GM12878 (cell line): ENCODE data around the gene BBS10. TPM values are rescaled to one million over a fixed set of nuclear protein-coding genes. Genes with fewer than 3 reads are reported as not detected.

Experiments used
- ATAC-seq: fragments of 200-7000 bp; cut with Tn5 transposase; 3 replicates; pipeline ENCODE4 v1.9.1; 2020; ENCODE audit warnings: mild to moderate bottlenecking, moderate library complexity
- BruUV-seq: library from RNA; stranded (reverse); fragments of 400-500 nt; replicated peaks from 2 replicates; lab custom pipeline; 2021; lab: Mats Ljungman, UMichigan
- CTCF ChIA-PET: fragments of 300-600 bp; sonication (Branson Sonifier 250); formaldehyde crosslinking; extraction: SDS; loops from one replicate; lab custom pipeline; 2021; ENCODE audit warnings: inconsistent platforms; lab: Yijun Ruan, JAX
- POLR2A ChIA-PET: fragments of 350-600 bp; formaldehyde crosslinking; extraction: SDS; loops from one replicate; lab custom pipeline; 2021; ENCODE audit warnings: inconsistent platforms; lab: Charles Lee
- RAD21 ChIA-PET: fragments of 300-600 bp; sonication (Branson Sonifier 250); formaldehyde crosslinking; loops from one replicate; lab custom pipeline; 2023; ENCODE audit warnings: antibody characterized with exemption; ENCODE audit not compliant: unreplicated experiment; lab: Charles Lee
- SMC1A ChIA-PET: fragments of 300-600 bp; sonication (Branson Sonifier 250); formaldehyde crosslinking; loops from one replicate; lab custom pipeline; 2023; ENCODE audit not compliant: unreplicated experiment, uncharacterized antibody; lab: Charles Lee
- DNase-seq: peaks from one replicate; pipeline ENCODE4 v3.0.0-alpha.2; 2011; ENCODE audit warnings: low read depth, low spot score
- FAIRE-seq: peaks from 3 replicates; lab custom pipeline; 2011; peaks lifted over from hg19 to GRCh38; lab: Jason Lieb, UNC
- H2AFZ ChIP-seq: 2 replicates; pipeline ENCODE4 v1.6.0; 2011; ENCODE audit warnings: low read depth, low read length, control low read depth; ENCODE audit not compliant: control insufficient read depth
- H3K27ac ChIP-seq: 2 replicates; pipeline ENCODE4 v1.5.1; 2011; ENCODE audit warnings: control low read depth; ENCODE audit not compliant: control insufficient read depth, insufficient read depth
- H3K27me3 ChIP-seq, 2 experiments: replicated peaks in 1 of 2; 2 replicates each; pipeline versions ENCODE4 v1.6.0 to v1.6.1; 2011; ENCODE audit warnings: low read length in 1 of 2; ENCODE audit not compliant: control insufficient read depth in 2 of 2, insufficient read depth in 2 of 2
- H3K36me3 ChIP-seq, 2 experiments: 2 replicates each; pipeline ENCODE4 v1.5.1; 2011; ENCODE audit warnings: low read length in 1 of 2; ENCODE audit not compliant: control insufficient read depth in 2 of 2, insufficient read depth in 2 of 2
- H3K4me1 ChIP-seq: 2 replicates; pipeline ENCODE4 v1.6.1; 2011; ENCODE audit warnings: mild to moderate bottlenecking, low read length, moderate library complexity, mixed read lengths; ENCODE audit not compliant: control insufficient read depth, insufficient read depth
- H3K4me2 ChIP-seq: 2 replicates; pipeline ENCODE4 v1.6.0; 2011; ENCODE audit warnings: control low read depth; ENCODE audit not compliant: control insufficient read depth, insufficient read depth
- H3K4me3 ChIP-seq: fragments of 200-600 bp; sonication (generic); 2 replicates; pipeline ENCODE4 v1.5.1; 2016
- H3K79me2 ChIP-seq: 2 replicates; pipeline ENCODE4 v1.6.0; 2011; ENCODE audit warnings: low read length; ENCODE audit not compliant: control insufficient read depth, insufficient read depth
- H3K9ac ChIP-seq: 2 replicates; pipeline ENCODE4 v1.8.0; 2011; ENCODE audit warnings: low read length, control low read depth, mixed read lengths; ENCODE audit not compliant: control insufficient read depth, insufficient read depth
- H3K9me3 ChIP-seq: replicated peaks from 3 replicates; pipeline ENCODE4 v1.5.1; 2011; ENCODE audit warnings: mild to moderate bottlenecking, low read length; ENCODE audit not compliant: control insufficient read depth, insufficient read depth
- H4K20me1 ChIP-seq: 2 replicates; pipeline ENCODE4 v1.6.0; 2011; ENCODE audit not compliant: control insufficient read depth, insufficient read depth
- E2F8 ChIP-seq: fragments of 450-650 bp; IDR thresholded peaks from 2 replicates; pipeline ENCODE4 v1.6.1; 2018; ENCODE audit warnings: mild to moderate bottlenecking, low read depth, moderate library complexity; ENCODE audit not compliant: partially characterized antibody
- EP300 ChIP-seq, 2 experiments: fragments of 150-350 bp in 1 of 2; IDR thresholded peaks; 2 replicates each; pipeline ENCODE4 v1.6.1; 2011 to 2012; ENCODE audit warnings: low read depth in 2 of 2, low read length in 2 of 2, borderline replicate concordance in 1 of 2, improper control_type of control experiment in 1 of 2, inconsistent platforms in 1 of 2; ENCODE audit not compliant: control insufficient read depth in 1 of 2
- IKZF2 ChIP-seq, 2 experiments: fragments of 450-650 bp; IDR thresholded peaks; 2 replicates each; pipeline ENCODE4 v1.6.1; 2017; ENCODE audit warnings: mild to moderate bottlenecking in 2 of 2, moderate library complexity in 2 of 2
- NR2C2 ChIP-seq: IDR thresholded peaks from 2 replicates; pipeline ENCODE4 v1.6.1; 2011; ENCODE audit warnings: borderline replicate concordance, low read depth; ENCODE audit not compliant: control insufficient read depth, insufficient read length
- POLR2AphosphoS2 ChIP-seq: IDR thresholded peaks from 2 replicates; pipeline ENCODE4 v1.6.1; 2011; ENCODE audit warnings: low read depth, mild to moderate bottlenecking, low read length, improper control_type of control experiment, moderate library complexity
- RB1 ChIP-seq: fragments of 450-650 bp; formaldehyde crosslinking; IDR thresholded peaks from 2 replicates; pipeline ENCODE4 v1.6.1; 2017; ENCODE audit warnings: mild to moderate bottlenecking, borderline replicate concordance
- RCOR1 ChIP-seq: conservative IDR thresholded peaks from 2 replicates; pipeline ENCODE4 v1.6.1; 2012; ENCODE audit warnings: low read depth, low read length, improper control_type of control experiment
- SMAD1 ChIP-seq: fragments of 450-650 bp; IDR thresholded peaks from 2 replicates; pipeline ENCODE4 v1.6.1; 2018; ENCODE audit warnings: mild to moderate bottlenecking, low read depth; ENCODE audit not compliant: partially characterized antibody
- SMARCA5 ChIP-seq: fragments of 450-650 bp; IDR thresholded peaks from 2 replicates; pipeline ENCODE4 v1.6.1; 2017; ENCODE audit warnings: mild to moderate bottlenecking
- SUPT20H ChIP-seq: IDR thresholded peaks from 2 replicates; pipeline ENCODE4 v1.6.1; 2011; ENCODE audit warnings: low read depth, mild to moderate bottlenecking, low read length, moderate library complexity, borderline replicate concordance; ENCODE audit not compliant: control insufficient read depth
- ZNF217 ChIP-seq: fragments of 450-650 bp; IDR thresholded peaks from 2 replicates; pipeline ENCODE4 v1.6.1; 2017; ENCODE audit warnings: antibody characterized with exemption, mild to moderate bottlenecking
- ZZZ3 ChIP-seq: IDR thresholded peaks from 2 replicates; pipeline ENCODE4 v1.6.1; 2011; ENCODE audit warnings: low read depth; ENCODE audit not compliant: control insufficient read depth, insufficient read length
- WGBS: methylation state at CpG from one replicate; pipeline ENCODE4 v1.1.6; 2016; ENCODE audit warnings: low lambda C conversion rate; ENCODE audit not compliant: insufficient replicate concordance, insufficient coverage; ENCODE audit errors: missing lambda C conversion rate; 5-methylcytosine and 5-hydroxymethylcytosine counted together
- in situ Hi-C: fragments of 300-500 bp; cut with MboI; formaldehyde crosslinking; loops from 9 replicates; pipeline ENCODE4 v1.14.3; 2018; ENCODE audit warnings: mixed read lengths
- intact Hi-C: fragments of 100-400 bp; cut with micrococcal nuclease; formaldehyde crosslinking; loops from one replicate; pipeline ENCODE4 v1.14.2; 2022; ENCODE audit not compliant: unreplicated experiment
- polyA plus RNA-seq, 11 experiments: library from polyadenylated mRNA; depleted of rRNA in 4 of 11; unstranded in 6 of 11; stranded (reverse) in 5 of 11; fragments of >200 nt; fragmentation: Nextera tagmentation in 4 of 11; fragmentation: Illumina TruSeq in 1 of 11; extraction: Ambion mirVana in 4 of 11; extraction: Trizol in 1 of 11; gene quantifications; 1 replicate in 1 of 11; 2 replicates in 10 of 11; pipeline versions ENCODE4 v1.2.1 to v1.2.3, GENCODE V29; 2011 to 2016; ENCODE audit warnings: inconsistent platforms in 2 of 11, missing spikeins in 2 of 11, low read depth in 1 of 11
- total RNA-seq, 4 experiments: library from RNA; depleted of rRNA in 3 of 4; stranded (reverse); fragments of >200 nt in 3 of 4; fragmentation: Illumina TruSeq in 1 of 4; extraction: Trizol in 1 of 4; gene quantifications; 2 replicates each; pipeline versions ENCODE4 v1.2.1 to v1.2.3, GENCODE V29; 2013 to 2021
- TF ChIP-seq, protein P1 (sequence below): fragments of 450-650 bp; IDR thresholded peaks from 2 replicates; pipeline ENCODE4 v1.6.1; 2017; ENCODE audit warnings: mild to moderate bottlenecking, low read depth, inconsistent platforms; ENCODE audit not compliant: poor library complexity, severe bottlenecking

BBS10 gene
- total and polyA plus RNA-seq, 10 of the 15 experiments (the other 5 are each of a cell fraction or from before 2014, with no cell fraction given), result 1.2 to 9.8 (median 5.9) TPM

DNA sequence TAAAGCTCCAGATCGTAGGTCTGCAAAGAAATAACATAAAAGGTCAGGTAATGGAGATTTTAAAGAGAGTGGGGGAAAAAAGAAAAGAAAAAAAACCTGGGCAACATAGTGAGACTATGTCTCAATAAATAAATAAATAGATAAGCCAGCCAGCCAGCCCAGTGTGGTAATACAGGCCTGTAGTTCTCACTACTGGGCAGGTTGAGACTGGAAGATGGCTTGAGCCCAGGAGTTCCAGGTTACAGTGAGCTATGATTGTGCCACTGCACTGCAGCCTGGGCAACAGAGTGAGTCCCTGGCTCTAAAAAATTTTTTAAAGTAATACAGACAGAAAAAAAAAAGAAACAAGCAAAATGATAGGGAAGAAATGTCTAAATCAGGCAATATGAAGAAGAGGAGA is 43.2 kb upstream of the BBS10 start:
- POLR2A ChIA-PET, result no interaction called here
- no peak for DNase-seq
- Histone ChIP-seq H3K4me2 (no peak overlapping the region), H3K27me3 (no peaks in the 10 kb centered on the region), H3K4me3 (no peak overlapping the region), H3K79me2 (no peaks in the 10 kb centered on the region), H2AFZ (no peak overlapping the region), H3K27ac (no peak overlapping the region), H4K20me1 (no peaks in the 10 kb centered on the region), H3K36me3 (0 out of 4 replicates have a peak, but pooled peaks cover 0 to 3% of the 10 kb centered on the region in 2 experiments), H3K9me3 (no peaks in the 10 kb centered on the region), H3K9ac (no peak overlapping the region), H3K4me1 (no peaks in the 10 kb centered on the region)
- intact Hi-C loops, result no loop called here
- BruUV-seq, result no TSS peak
- ATAC-seq, result no peak
- no peak for FAIRE-seq
- in situ Hi-C loops, result no loop called here
- SMC1A ChIA-PET, result interaction anchor here (1.0 kb wide), 1 partner anchor 79 kb away, joined by 3 read pairs; no protein-coding TSS in a partner anchor
- TF ChIP-seq POLR2AphosphoS2 (no peak), ZZZ3 (no peak), NR2C2 (no peak)
- TF ChIP-seq, protein P1, sequence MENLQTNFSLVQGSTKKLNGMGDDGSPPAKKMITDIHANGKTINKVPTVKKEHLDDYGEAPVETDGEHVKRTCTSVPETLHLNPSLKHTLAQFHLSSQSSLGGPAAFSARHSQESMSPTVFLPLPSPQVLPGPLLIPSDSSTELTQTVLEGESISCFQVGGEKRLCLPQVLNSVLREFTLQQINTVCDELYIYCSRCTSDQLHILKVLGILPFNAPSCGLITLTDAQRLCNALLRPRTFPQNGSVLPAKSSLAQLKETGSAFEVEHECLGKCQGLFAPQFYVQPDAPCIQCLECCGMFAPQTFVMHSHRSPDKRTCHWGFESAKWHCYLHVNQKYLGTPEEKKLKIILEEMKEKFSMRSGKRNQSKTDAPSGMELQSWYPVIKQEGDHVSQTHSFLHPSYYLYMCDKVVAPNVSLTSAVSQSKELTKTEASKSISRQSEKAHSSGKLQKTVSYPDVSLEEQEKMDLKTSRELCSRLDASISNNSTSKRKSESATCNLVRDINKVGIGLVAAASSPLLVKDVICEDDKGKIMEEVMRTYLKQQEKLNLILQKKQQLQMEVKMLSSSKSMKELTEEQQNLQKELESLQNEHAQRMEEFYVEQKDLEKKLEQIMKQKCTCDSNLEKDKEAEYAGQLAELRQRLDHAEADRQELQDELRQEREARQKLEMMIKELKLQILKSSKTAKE, result no peak
- CTCF ChIA-PET, result no interaction called here
- WGBS, result 95% methylated on average over 1 of the region's 1 CpG
- RAD21 ChIA-PET, result no interaction called here

DNA sequence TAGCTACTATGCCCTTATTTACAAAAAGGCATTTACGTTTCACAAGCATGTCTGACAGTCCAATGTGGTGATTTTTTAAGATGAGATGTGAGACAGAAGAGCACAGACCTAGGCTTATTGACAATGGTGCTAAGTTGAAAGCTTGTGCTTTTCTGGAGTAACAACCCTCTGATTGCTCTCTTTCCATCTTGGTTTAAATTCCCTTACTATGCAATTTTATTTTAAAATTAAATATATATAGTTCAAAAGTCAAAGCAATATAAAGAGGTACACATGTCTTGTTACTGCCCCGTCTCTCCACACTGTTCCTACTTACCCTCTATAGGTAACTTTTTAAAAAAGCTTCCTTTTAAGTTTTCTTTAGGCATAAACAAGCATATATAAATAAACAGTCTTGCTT is 39.4 kb upstream of the BBS10 start:
- ChIA-PET CTCF (no interaction called here), POLR2A (no interaction called here), RAD21 (no interaction called here), SMC1A (no interaction called here)
- WGBS, result 93% methylated on average over 2 of the region's 2 CpGs
- in situ Hi-C loops (no loop called here), intact Hi-C loops (no loop called here)
- no peak overlapping the region for H3K4me2 ChIP-seq
- H3K9ac ChIP-seq, result no peak overlapping the region
- BruUV-seq, result no TSS peak
- H3K4me1 ChIP-seq, result no peaks in the 10 kb centered on the region
- no peak for FAIRE-seq
- H2AFZ ChIP-seq, result no peak overlapping the region
- H3K36me3 ChIP-seq, result 0 out of 4 replicates have a peak, but pooled peaks cover 0 to 3% of the 10 kb centered on the region in 2 experiments
- no peak for ATAC-seq
- no peaks in the 10 kb centered on the region for H3K9me3 ChIP-seq
- H3K79me2 ChIP-seq, result no peaks in the 10 kb centered on the region
- no peak overlapping the region for H3K4me3 ChIP-seq
- H3K27me3 ChIP-seq, result no peaks in the 10 kb centered on the region
- H4K20me1 ChIP-seq, result no peaks in the 10 kb centered on the region
- DNase-seq, result no peak
- H3K27ac ChIP-seq, result no peak overlapping the region
- TF ChIP-seq SMARCA5 (no peak), ZNF217 (no peak), IKZF2 (IDR thresholded peaks at IDR 0.05) (no peak), SUPT20H (no peak), RB1 (no peak), SMAD1 (no peak), RCOR1 (no peak), E2F8 (no peak), EP300 (IDR thresholded peaks at IDR 0.05; ENCODE audit: borderline replicate concordance in 1 of 2, control insufficient read depth in 1 of 2, low read depth in 2 of 2, low read length in 2 of 2) (no peak)
